ENCODE measurements around the gene FN1.

FN1 gene

DNA sequence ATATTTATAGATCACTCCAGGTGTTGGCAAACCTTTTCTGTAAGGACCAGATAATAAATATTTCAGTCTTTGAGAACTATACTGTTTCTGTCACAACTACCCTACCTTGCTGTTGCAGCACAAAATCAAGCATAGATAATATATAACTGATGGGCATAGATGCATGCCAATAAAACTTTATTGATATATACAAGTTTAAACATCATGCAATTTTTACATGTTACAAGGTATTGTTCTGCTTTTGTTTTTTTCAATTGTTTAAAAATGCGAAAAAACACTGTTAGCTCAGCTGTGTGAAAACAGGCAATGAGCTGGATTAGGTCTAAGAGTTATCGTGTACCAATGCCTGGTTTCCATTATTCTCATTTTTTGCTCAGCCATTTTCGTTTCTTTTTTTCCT, 47.6 kb upstream of the FN1 start:
- TF ChIP-seq, protein P1, sequence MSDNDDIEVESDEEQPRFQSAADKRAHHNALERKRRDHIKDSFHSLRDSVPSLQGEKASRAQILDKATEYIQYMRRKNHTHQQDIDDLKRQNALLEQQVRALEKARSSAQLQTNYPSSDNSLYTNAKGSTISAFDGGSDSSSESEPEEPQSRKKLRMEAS (IDR thresholded peaks at IDR 0.05) = no peak

DNA sequence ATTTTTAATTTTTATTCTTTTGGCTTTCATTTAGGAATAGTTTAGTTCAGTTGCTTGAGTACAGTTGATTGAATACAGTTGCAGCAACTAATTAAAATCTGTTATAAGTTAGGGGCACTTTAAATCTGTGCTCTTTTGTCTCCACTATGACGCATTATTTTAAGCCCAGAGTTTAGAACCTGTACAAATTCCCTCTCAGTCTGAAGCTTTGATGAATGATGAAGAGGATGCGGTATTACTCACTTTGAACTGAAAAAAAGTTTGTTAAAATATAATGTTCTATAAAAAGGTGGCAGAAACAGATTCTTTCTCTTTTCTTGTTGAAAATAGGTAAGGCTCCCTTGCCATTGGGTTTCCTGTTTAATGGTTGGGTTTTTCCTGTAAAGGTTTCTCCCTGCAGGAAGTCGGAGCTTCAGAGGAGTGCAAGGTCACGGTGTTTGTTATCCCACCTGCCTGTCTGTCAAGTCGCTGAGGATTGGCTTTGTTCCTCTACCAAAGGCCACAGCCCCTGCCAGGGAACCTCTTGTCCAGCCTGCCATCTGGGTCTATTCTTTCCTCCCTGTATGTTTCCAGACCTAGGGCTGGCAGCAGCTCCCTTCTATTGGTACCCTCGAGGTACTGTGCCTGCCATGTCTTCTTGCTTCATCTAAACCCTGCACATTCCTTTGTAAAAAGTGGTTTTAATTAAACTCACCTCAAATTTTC, 43.8 kb upstream of the FN1 start:
- TF ChIP-seq CREB1 (IDR thresholded peaks at IDR 0.05; ENCODE audit: low read depth) (no peak), EGR1 (IDR thresholded peaks at IDR 0.05) (no peak), CEBPB (IDR thresholded peaks at IDR 0.05) (no peak), RAD21 (IDR thresholded peaks at IDR 0.05; ENCODE audit: low read depth) (no peak), TAF1 (IDR thresholded peaks at IDR 0.05; ENCODE audit: low read depth) (no peak), EP300 (IDR thresholded peaks at IDR 0.05; ENCODE audit: borderline replicate concordance) (no peak), ZBTB7A (IDR thresholded peaks at IDR 0.05; ENCODE audit: low read depth) (no peak), FOXM1 (IDR thresholded peaks at IDR 0.05; ENCODE audit: borderline replicate concordance, low read depth) (no peak), TEAD4 (IDR thresholded peaks at IDR 0.05) (no peak), TCF12 (IDR thresholded peaks at IDR 0.05; ENCODE audit: low read depth) (no peak), YY1 (IDR thresholded peaks at IDR 0.05; ENCODE audit: low read depth) (no peak), NFIC (IDR thresholded peaks at IDR 0.05) (no peak)
- TF ChIP-seq, protein P2, sequence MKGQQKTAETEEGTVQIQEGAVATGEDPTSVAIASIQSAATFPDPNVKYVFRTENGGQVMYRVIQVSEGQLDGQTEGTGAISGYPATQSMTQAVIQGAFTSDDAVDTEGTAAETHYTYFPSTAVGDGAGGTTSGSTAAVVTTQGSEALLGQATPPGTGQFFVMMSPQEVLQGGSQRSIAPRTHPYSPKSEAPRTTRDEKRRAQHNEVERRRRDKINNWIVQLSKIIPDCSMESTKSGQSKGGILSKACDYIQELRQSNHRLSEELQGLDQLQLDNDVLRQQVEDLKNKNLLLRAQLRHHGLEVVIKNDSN (IDR thresholded peaks at IDR 0.05) = no peak
- TF ChIP-seq, protein P1 (IDR thresholded peaks at IDR 0.05) = no peak
- TF ChIP-seq, protein P3, sequence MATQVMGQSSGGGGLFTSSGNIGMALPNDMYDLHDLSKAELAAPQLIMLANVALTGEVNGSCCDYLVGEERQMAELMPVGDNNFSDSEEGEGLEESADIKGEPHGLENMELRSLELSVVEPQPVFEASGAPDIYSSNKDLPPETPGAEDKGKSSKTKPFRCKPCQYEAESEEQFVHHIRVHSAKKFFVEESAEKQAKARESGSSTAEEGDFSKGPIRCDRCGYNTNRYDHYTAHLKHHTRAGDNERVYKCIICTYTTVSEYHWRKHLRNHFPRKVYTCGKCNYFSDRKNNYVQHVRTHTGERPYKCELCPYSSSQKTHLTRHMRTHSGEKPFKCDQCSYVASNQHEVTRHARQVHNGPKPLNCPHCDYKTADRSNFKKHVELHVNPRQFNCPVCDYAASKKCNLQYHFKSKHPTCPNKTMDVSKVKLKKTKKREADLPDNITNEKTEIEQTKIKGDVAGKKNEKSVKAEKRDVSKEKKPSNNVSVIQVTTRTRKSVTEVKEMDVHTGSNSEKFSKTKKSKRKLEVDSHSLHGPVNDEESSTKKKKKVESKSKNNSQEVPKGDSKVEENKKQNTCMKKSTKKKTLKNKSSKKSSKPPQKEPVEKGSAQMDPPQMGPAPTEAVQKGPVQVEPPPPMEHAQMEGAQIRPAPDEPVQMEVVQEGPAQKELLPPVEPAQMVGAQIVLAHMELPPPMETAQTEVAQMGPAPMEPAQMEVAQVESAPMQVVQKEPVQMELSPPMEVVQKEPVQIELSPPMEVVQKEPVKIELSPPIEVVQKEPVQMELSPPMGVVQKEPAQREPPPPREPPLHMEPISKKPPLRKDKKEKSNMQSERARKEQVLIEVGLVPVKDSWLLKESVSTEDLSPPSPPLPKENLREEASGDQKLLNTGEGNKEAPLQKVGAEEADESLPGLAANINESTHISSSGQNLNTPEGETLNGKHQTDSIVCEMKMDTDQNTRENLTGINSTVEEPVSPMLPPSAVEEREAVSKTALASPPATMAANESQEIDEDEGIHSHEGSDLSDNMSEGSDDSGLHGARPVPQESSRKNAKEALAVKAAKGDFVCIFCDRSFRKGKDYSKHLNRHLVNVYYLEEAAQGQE (IDR thresholded peaks at IDR 0.05; ENCODE audit: low read depth) = no peak

DNA sequence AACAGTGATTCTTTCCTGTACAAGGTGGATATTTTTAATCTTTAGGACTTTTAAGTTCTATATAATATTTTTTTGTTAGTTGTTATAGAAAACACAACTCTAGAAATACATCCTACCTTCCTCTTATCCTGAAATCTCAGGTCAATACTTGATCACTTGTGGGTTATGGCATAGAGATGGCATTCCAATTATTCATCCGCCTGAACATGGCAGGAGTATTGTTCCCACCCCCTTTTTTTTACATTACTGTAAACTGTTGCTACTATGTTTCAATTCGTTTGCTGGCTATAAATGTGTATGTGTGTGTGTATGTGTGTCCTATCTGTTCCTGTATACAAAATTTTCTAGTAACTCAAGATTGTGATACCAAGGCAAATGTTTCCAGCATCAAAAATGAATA, 43.3 kb upstream of the FN1 start:
- TF ChIP-seq FOXM1 (IDR thresholded peaks at IDR 0.05; ENCODE audit: borderline replicate concordance, low read depth) = no peak
- TF ChIP-seq, protein P1 (IDR thresholded peaks at IDR 0.05) = no peak
- TF ChIP-seq NFIC (IDR thresholded peaks at IDR 0.05) = no peak
- TF ChIP-seq RAD21 (IDR thresholded peaks at IDR 0.05; ENCODE audit: low read depth) = no peak
- no peak for TF ChIP-seq ZBTB7A (IDR thresholded peaks at IDR 0.05; ENCODE audit: low read depth)
- TF ChIP-seq CEBPB (IDR thresholded peaks at IDR 0.05) = no peak
- no peak for TF ChIP-seq TCF12 (IDR thresholded peaks at IDR 0.05; ENCODE audit: low read depth)
- no peak for TF ChIP-seq EGR1 (IDR thresholded peaks at IDR 0.05)
- no peak for TF ChIP-seq TEAD4 (IDR thresholded peaks at IDR 0.05)

DNA sequence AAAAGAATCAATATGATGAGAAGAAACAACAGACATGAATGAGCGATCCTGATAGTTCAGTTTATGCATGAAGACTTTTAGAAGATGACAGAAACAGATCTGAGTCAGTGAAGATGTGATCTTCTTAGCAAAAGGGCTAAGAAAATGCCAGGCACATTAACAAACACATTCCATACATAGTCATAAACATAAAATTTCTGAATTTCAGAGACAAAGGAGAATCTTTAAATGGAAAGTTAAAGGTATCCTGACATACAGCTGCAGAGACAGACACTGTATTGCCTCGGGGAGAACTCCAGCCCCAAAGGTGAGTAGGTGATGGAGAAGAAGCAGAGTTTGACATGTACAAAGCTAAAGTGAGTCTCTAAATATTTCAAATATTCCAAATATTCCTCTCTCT, 40.6 kb upstream of the FN1 start:
- TF ChIP-seq, protein P1 (IDR thresholded peaks at IDR 0.05) = no peak
- TF ChIP-seq EP300 (IDR thresholded peaks at IDR 0.05; ENCODE audit: borderline replicate concordance) (no peak), CEBPB (IDR thresholded peaks at IDR 0.05) (no peak), EGR1 (IDR thresholded peaks at IDR 0.05) (no peak), TEAD4 (IDR thresholded peaks at IDR 0.05) (no peak), CREB1 (IDR thresholded peaks at IDR 0.05; ENCODE audit: low read depth) (no peak), FOXM1 (IDR thresholded peaks at IDR 0.05; ENCODE audit: borderline replicate concordance, low read depth) (no peak), NFIC (IDR thresholded peaks at IDR 0.05) (no peak), TAF1 (IDR thresholded peaks at IDR 0.05; ENCODE audit: low read depth) (no peak), RAD21 (IDR thresholded peaks at IDR 0.05; ENCODE audit: low read depth) (no peak), ZBTB7A (IDR thresholded peaks at IDR 0.05; ENCODE audit: low read depth) (no peak), TCF12 (IDR thresholded peaks at IDR 0.05; ENCODE audit: low read depth) (no peak), YY1 (IDR thresholded peaks at IDR 0.05; ENCODE audit: low read depth) (no peak)
- TF ChIP-seq, protein P3 (IDR thresholded peaks at IDR 0.05; ENCODE audit: low read depth) = no peak
- TF ChIP-seq, protein P2 (IDR thresholded peaks at IDR 0.05) = no peak

DNA sequence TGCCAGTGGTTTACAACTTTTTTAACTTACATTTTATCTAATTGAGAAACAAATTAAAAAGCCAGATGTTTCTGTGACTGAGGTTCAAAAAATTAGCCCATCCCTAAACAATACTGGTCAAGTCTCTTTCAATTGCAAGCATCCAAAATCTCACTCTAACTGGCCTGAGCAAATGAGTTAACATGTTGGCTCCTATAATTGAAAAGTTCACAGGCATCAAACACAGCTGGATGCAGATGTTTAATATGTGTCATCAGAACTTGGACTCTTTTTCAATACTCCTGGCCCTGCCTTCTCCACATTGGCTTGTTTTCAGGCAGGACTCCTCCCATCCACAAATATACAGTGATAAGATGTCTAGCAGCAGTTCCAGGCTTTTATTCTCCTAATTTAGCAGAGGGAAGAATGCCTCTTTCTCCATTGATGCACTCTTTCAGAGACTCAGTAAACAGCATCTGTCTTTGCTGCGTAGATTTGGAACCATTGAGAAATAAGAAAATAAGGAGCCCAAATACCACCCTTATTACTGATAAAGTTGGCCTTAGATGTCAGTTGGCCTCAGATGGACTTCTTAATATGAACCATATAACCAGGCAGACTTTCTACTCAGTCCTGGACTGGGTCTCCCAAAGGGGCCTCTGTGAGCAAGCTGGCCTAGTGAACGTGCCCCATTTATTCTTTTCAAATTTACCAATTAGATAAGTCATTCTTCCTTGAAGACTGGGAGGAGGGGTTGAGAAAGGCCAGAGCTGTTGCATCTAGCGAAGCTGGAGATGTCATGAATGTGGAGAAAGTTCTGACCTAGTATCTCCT, 30.4 kb upstream of the FN1 start:
- TF ChIP-seq YY1 (IDR thresholded peaks at IDR 0.05; ENCODE audit: low read depth) (no peak), CEBPB (IDR thresholded peaks at IDR 0.05) (no peak), TEAD4 (IDR thresholded peaks at IDR 0.05) (no peak), CREB1 (IDR thresholded peaks at IDR 0.05; ENCODE audit: low read depth) (no peak), ZBTB7A (IDR thresholded peaks at IDR 0.05; ENCODE audit: low read depth) (no peak), TCF12 (IDR thresholded peaks at IDR 0.05; ENCODE audit: low read depth) (no peak), TAF1 (IDR thresholded peaks at IDR 0.05; ENCODE audit: low read depth) (no peak), NFIC (IDR thresholded peaks at IDR 0.05) (no peak), RAD21 (IDR thresholded peaks at IDR 0.05; ENCODE audit: low read depth) (no peak), EP300 (IDR thresholded peaks at IDR 0.05; ENCODE audit: borderline replicate concordance) (no peak), FOXM1 (IDR thresholded peaks at IDR 0.05; ENCODE audit: borderline replicate concordance, low read depth) (no peak), EGR1 (IDR thresholded peaks at IDR 0.05) (no peak)
- TF ChIP-seq, protein P3 (IDR thresholded peaks at IDR 0.05; ENCODE audit: low read depth) = no peak
- TF ChIP-seq, protein P1 (IDR thresholded peaks at IDR 0.05) = no peak
- TF ChIP-seq, protein P2 (IDR thresholded peaks at IDR 0.05) = no peak

All from Ishikawa (cell line).